Liver (tissue), 9 donors: ENCODE measurements around the gene HMMR. TPM values are rescaled to one million over a fixed set of nuclear protein-coding genes. Genes with fewer than 3 reads are reported as not detected.

Source experiments
- DNase-seq: peaks from one replicate; pipeline ENCODE4 v3.0.0-alpha.2; 2017; ENCODE audit warnings: low spot score
- H3K27ac ChIP-seq, 2 donors: one replicate each; pipeline ENCODE4 v1.7.0; 2013; ENCODE audit warnings: inconsistent platforms in 2 of 2, low read length in 2 of 2, control low read depth in 1 of 2, low read depth in 1 of 2, mild to moderate bottlenecking in 1 of 2
- H3K27me3 ChIP-seq, 4 donors: one replicate each; pipeline versions ENCODE4 v1.6.1 to v1.7.0; 2013; ENCODE audit warnings: low read length in 3 of 4, inconsistent platforms in 1 of 4, mild to moderate bottlenecking in 1 of 4, moderate library complexity in 1 of 4; ENCODE audit not compliant: control insufficient read depth in 4 of 4, insufficient read depth in 4 of 4
- H3K36me3 ChIP-seq, 4 donors: one replicate each; pipeline versions ENCODE4 v1.6.1 to v1.7.0; 2013; ENCODE audit warnings: low read length in 3 of 4, mild to moderate bottlenecking in 3 of 4, low read depth in 1 of 4, moderate library complexity in 1 of 4; ENCODE audit not compliant: control insufficient read depth in 4 of 4, insufficient read depth in 3 of 4
- H3K4me1 ChIP-seq, 4 donors: one replicate each; pipeline versions ENCODE4 v1.6.1 to v1.7.0; 2013; ENCODE audit warnings: low read length in 3 of 4, mild to moderate bottlenecking in 3 of 4, moderate library complexity in 1 of 4; ENCODE audit not compliant: control insufficient read depth in 4 of 4, insufficient read depth in 4 of 4
- H3K4me3 ChIP-seq, 3 donors: one replicate each; pipeline versions ENCODE4 v1.6.1 to v1.7.0; 2013; ENCODE audit warnings: low read length in 3 of 3, control low read depth in 1 of 3, low read depth in 1 of 3, mild to moderate bottlenecking in 1 of 3
- H3K9ac ChIP-seq, 2 donors: one replicate each; pipeline ENCODE4 v1.7.0; 2013; ENCODE audit warnings: low read length in 2 of 2, mild to moderate bottlenecking in 2 of 2, moderate library complexity in 2 of 2, control low read depth in 1 of 2, low read depth in 1 of 2
- H3K9me3 ChIP-seq, 4 donors: one replicate each; pipeline versions ENCODE4 v1.6.1 to v1.7.0; 2013; ENCODE audit warnings: low read length in 3 of 4; ENCODE audit not compliant: control insufficient read depth in 4 of 4
- ATF3 ChIP-seq: IDR thresholded peaks from 2 replicates; pipeline ENCODE4 v1.6.1; 2016; ENCODE audit warnings: antibody characterized with exemption
- CTCF ChIP-seq: fragments of 150-350 bp; IDR thresholded peaks from 2 replicates; pipeline ENCODE4 v1.5.1; 2017; ENCODE audit warnings: improper control_type of control experiment, low read depth, low read length; ENCODE audit not compliant: missing input control
- EGR1 ChIP-seq, 2 donors: IDR thresholded peaks; 2 replicates each; pipeline ENCODE4 v1.6.1; 2016 to 2018; ENCODE audit warnings: antibody characterized with exemption in 2 of 2, low read depth in 2 of 2
- FOXA1 ChIP-seq: IDR thresholded peaks from 2 replicates; pipeline ENCODE4 v1.6.1; 2016; ENCODE audit warnings: antibody characterized with exemption
- FOXA2 ChIP-seq: IDR thresholded peaks from 2 replicates; pipeline ENCODE4 v1.6.1; 2016; ENCODE audit warnings: antibody characterized with exemption
- GABPA ChIP-seq, 2 donors: IDR thresholded peaks in 1 of 2; conservative IDR thresholded peaks in 1 of 2; 2 replicates each; pipeline ENCODE4 v1.6.1; 2016; ENCODE audit warnings: antibody characterized with exemption in 2 of 2, mild to moderate bottlenecking in 1 of 2, moderate library complexity in 1 of 2
- HNF4A ChIP-seq, 2 donors: conservative IDR thresholded peaks; 2 replicates each; pipeline ENCODE4 v1.6.1; 2016; ENCODE audit warnings: antibody characterized with exemption in 2 of 2, mild to moderate bottlenecking in 2 of 2
- HNF4G ChIP-seq: IDR thresholded peaks from 2 replicates; pipeline ENCODE4 v1.6.1; 2016; ENCODE audit warnings: antibody characterized with exemption
- JUND ChIP-seq, 2 donors: IDR thresholded peaks; 2 replicates each; pipeline ENCODE4 v1.6.1; 2016; ENCODE audit warnings: antibody characterized with exemption in 2 of 2
- NR2F2 ChIP-seq: IDR thresholded peaks from 2 replicates; pipeline ENCODE4 v1.6.1; 2016; ENCODE audit warnings: antibody characterized with exemption
- RAD21 ChIP-seq, 2 donors: IDR thresholded peaks; 2 replicates each; pipeline ENCODE4 v1.6.1; 2016; ENCODE audit warnings: antibody characterized with exemption in 2 of 2, mild to moderate bottlenecking in 2 of 2
- REST ChIP-seq: IDR thresholded peaks from 2 replicates; pipeline ENCODE4 v1.6.1; 2016; ENCODE audit warnings: antibody characterized with exemption, mild to moderate bottlenecking
- RXRA ChIP-seq, 2 donors: IDR thresholded peaks; 2 replicates each; pipeline ENCODE4 v1.6.1; 2017 to 2018; ENCODE audit warnings: antibody characterized with exemption in 2 of 2, mild to moderate bottlenecking in 1 of 2
- SP1 ChIP-seq: IDR thresholded peaks from 2 replicates; pipeline ENCODE4 v1.6.1; 2018; ENCODE audit warnings: antibody characterized with exemption, mild to moderate bottlenecking
- TAF1 ChIP-seq: conservative IDR thresholded peaks from 2 replicates; pipeline ENCODE4 v1.6.1; 2016; ENCODE audit warnings: antibody characterized with exemption, mild to moderate bottlenecking
- YY1 ChIP-seq: IDR thresholded peaks from 2 replicates; pipeline ENCODE4 v1.6.1; 2016; ENCODE audit warnings: antibody characterized with exemption, mild to moderate bottlenecking
- ZBTB33 ChIP-seq: IDR thresholded peaks from 2 replicates; pipeline ENCODE4 v1.6.1; 2016; ENCODE audit warnings: antibody characterized with exemption
- WGBS: extraction: QIAGEN DNeasy Blood & Tissue Kit; methylation state at CpG from one replicate; pipeline ENCODE4 v1.1.7; 2013; 5-methylcytosine and 5-hydroxymethylcytosine counted together
- polyA plus RNA-seq, 2 donors: library from polyadenylated mRNA; stranded (reverse) in 1 of 2; unstranded in 1 of 2; fragments of 200-250 nt in 1 of 2; fragments of >200 nt in 1 of 2; fragmentation: Nextera tagmentation in 1 of 2; extraction: Ambion mirVana in 1 of 2; gene quantifications; one replicate each; pipeline versions ENCODE4 v1.2.1 to v1.2.3, GENCODE V29; 2013 to 2015
- total RNA-seq, 2 donors: library from RNA; depleted of rRNA; stranded (reverse); fragments of >200 nt; gene quantifications; one replicate each; pipeline ENCODE4 v1.2.3, GENCODE V29; 2014
- donor health status: healthy.
- donor health status: healthy.
- donor health status: healthy.
- donor health status: healthy.
- donor health status: healthy.

Gene HMMR
- total and polyA plus RNA-seq, 4 donors, result 0.33 to 48.5 (median 2.3) TPM

GRCh38 chr5:163478982-163479271 is 18.5 kb downstream of the HMMR start:
- Histone ChIP-seq H3K27ac (no peak overlapping the region), H3K36me3 (peaks cover 0 to 2% (median 0%) of the 10 kb centered on the region in 4 donors), H3K27me3 (no peaks in the 10 kb centered on the region), H3K9me3 (no peaks in the 10 kb centered on the region), H3K4me1 (no peaks in the 10 kb centered on the region), H3K9ac (no peak overlapping the region), H3K4me3 (no peak overlapping the region)
- 97% methylated on average over 1 of the region's 1 CpG for WGBS
- no peak for TF ChIP-seq ZBTB33
- TF ChIP-seq RAD21 (IDR thresholded peaks at IDR 0.05), result no peak
- DNase-seq, result no peak

GRCh38 chr5:163489055-163489744 is 28.8 kb downstream of the HMMR start:
- no peak overlapping the region for H3K4me3 ChIP-seq
- H3K27me3 ChIP-seq, result no peaks in the 10 kb centered on the region
- no peaks in the 10 kb centered on the region for H3K36me3 ChIP-seq
- H3K4me1 ChIP-seq, result peaks cover 0 to 10% (median 8%) of the 10 kb centered on the region in 4 donors
- no peaks in the 10 kb centered on the region for H3K9me3 ChIP-seq
- no peak for DNase-seq
- peak overlapping the region in 1 of 2 donors; percentile 64 for H3K27ac ChIP-seq
- TF ChIP-seq JUND (IDR thresholded peaks at IDR 0.05), result no peak
- no peak for TF ChIP-seq SP1
- TF ChIP-seq REST, result no peak
- TF ChIP-seq YY1, result no peak
- no peak for TF ChIP-seq EGR1 (IDR thresholded peaks at IDR 0.05; ENCODE audit: low read depth in 2 of 2)
- no peak for TF ChIP-seq FOXA2
- no peak for TF ChIP-seq ZBTB33
- no peak for TF ChIP-seq NR2F2
- TF ChIP-seq FOXA1, result no peak
- no peak for TF ChIP-seq RXRA (IDR thresholded peaks at IDR 0.05)
- no peak for TF ChIP-seq HNF4G
- peak; percentile 55 to 59 for TF ChIP-seq RAD21 (IDR thresholded peaks at IDR 0.05)
- no peak for TF ChIP-seq GABPA (IDR thresholded peaks at IDR 0.05 in 1 of 2, conservative IDR thresholded peaks at IDR 0.05 in 1 of 2)
- peak; percentile 23 for TF ChIP-seq CTCF
- TF ChIP-seq ATF3, result no peak
- peak in 1 of 2 donors; percentile 9 for TF ChIP-seq HNF4A (conservative IDR thresholded peaks at IDR 0.05)
- TF ChIP-seq TAF1, result no peak
- H3K9ac ChIP-seq, result peak overlapping the region in 1 of 2 donors; percentile 19
- 74% methylated on average over 6 of the region's 6 CpGs for WGBS
